A673 (cell line): Measurements from ENCODE around the gene ECI1. TPM values are rescaled to one million over a fixed set of nuclear protein-coding genes. Genes with fewer than 3 reads are reported as not detected.

ENCODE experiments used
- BruUV-seq: library from RNA; stranded (reverse); fragments of 400-500 nt; replicated peaks from 2 replicates; lab custom pipeline; 2021; lab: Mats Ljungman, UMichigan
- CTCF ChIA-PET: fragments of 300-600 bp; sonication (Branson Sonifier 250); formaldehyde crosslinking; loops from one replicate; lab custom pipeline; 2022; ENCODE audit warnings: antibody characterized with exemption; lab: Charles Lee
- POLR2A ChIA-PET: fragments of 300-600 bp; sonication (Branson Sonifier 250); formaldehyde crosslinking; loops from one replicate; lab custom pipeline; 2022; ENCODE audit warnings: antibody characterized with exemption; ENCODE audit not compliant: low non-redundant PET; lab: Charles Lee
- DNase-seq: peaks from one replicate; pipeline ENCODE4 v3.0.0-alpha.2; 2015; ENCODE audit warnings: low spot score
- H3K27ac ChIP-seq: fragments of 200-600 bp; sonication (generic); 2 replicates; pipeline ENCODE4 v1.5.1; 2016; ENCODE audit warnings: mixed run types, low read depth, mild to moderate bottlenecking, mixed read lengths, antibody characterized with exemption, low read length; ENCODE audit not compliant: poor library complexity, severe bottlenecking
- H3K27me3 ChIP-seq: fragments of 200-600 bp; sonication (generic); replicated peaks from 2 replicates; pipeline ENCODE4 v1.6.1; 2017; ENCODE audit warnings: mixed run types, low read depth, mild to moderate bottlenecking, mixed read lengths, antibody characterized with exemption, low read length; ENCODE audit not compliant: insufficient read depth, poor library complexity
- H3K36me3 ChIP-seq: fragments of 200-600 bp; sonication (generic); 2 replicates; pipeline ENCODE4 v1.6.1; 2016; ENCODE audit warnings: mixed run types, mild to moderate bottlenecking, mixed read lengths, antibody characterized with exemption, low read length; ENCODE audit not compliant: insufficient read depth, poor library complexity, severe bottlenecking
- H3K4me1 ChIP-seq: fragments of 200-600 bp; sonication (generic); 2 replicates; pipeline ENCODE4 v1.6.1; 2017; ENCODE audit warnings: mixed run types, mild to moderate bottlenecking, mixed read lengths, antibody characterized with exemption, low read length; ENCODE audit not compliant: insufficient read depth, poor library complexity, severe bottlenecking
- H3K4me3 ChIP-seq: fragments of 200-600 bp; sonication (generic); 2 replicates; pipeline ENCODE4 v1.5.1; 2016; ENCODE audit warnings: low read depth, mixed run types, mild to moderate bottlenecking, mixed read lengths, low read length; ENCODE audit not compliant: poor library complexity, severe bottlenecking
- H3K9me3 ChIP-seq: fragments of 200-600 bp; sonication (generic); 2 replicates; pipeline ENCODE4 v1.6.1; 2016; ENCODE audit warnings: mixed run types, low read depth, mild to moderate bottlenecking, mixed read lengths, antibody characterized with exemption, low read length; ENCODE audit not compliant: poor library complexity, severe bottlenecking
- CTCF ChIP-seq: fragments of 300-800, 200-600 bp; sonication (generic); conservative IDR thresholded peaks from 2 replicates; pipeline ENCODE4 v1.5.1; 2017; ENCODE audit warnings: low read depth, mild to moderate bottlenecking, antibody characterized with exemption, low read length, moderate library complexity, mixed read lengths
- EZH2 ChIP-seq: fragments of 200-600 bp; sonication (generic); IDR thresholded peaks from 2 replicates; pipeline ENCODE4 v1.6.1; 2017; ENCODE audit warnings: borderline replicate concordance, low read depth, mild to moderate bottlenecking, mixed read lengths, antibody characterized with exemption, low read length; ENCODE audit not compliant: poor library complexity, severe bottlenecking
- intact Hi-C: fragments of 100-400 bp; cut with micrococcal nuclease; formaldehyde crosslinking; loops from one replicate; pipeline ENCODE4 v1.10.0; 2022; ENCODE audit not compliant: unreplicated experiment
- total RNA-seq: library from RNA; stranded (reverse); gene quantifications from 2 replicates; pipeline ENCODE4 v1.2.3, GENCODE V29; 2021

ECI1 gene
- total RNA-seq, 1 experiment from 2014 or later, result 55.3 TPM

DNA sequence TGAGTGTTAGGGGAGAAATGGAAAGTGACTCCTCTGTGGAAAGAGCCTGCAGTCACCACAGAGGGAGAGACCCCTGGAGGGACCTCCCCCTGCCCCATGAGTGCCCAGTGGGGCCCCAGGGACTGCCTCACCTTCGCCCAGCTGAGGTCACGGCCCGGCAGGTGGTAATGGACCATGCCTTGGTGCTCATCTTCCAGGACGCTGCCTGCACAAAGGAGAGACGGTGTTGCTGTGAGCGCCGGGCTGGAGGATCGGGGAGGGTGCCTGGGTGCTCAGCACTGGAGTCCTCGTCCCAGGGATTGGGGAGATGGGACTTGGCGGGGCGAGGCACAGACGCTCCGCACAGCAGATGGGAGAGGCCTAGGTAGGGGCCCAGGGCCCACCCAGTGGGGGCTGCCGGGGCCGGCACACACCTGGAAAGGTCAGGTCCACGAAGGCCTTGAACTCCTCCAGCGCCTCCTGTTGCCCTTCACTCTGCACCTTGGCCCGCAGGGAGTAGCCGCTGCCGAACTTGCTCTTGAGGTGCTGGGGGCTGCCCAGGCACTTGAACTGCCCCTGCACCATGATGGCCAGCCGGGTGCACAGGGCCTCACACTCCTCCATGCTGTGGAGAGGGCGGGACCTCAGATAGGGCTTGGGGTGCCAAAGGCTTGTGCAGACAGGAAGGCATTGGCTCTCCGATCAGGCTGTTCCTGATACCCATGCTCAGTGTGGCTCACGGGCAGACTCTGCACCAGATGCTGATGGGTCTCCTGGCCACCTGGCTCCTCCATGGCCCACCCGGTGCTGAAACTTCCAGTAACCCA, 26.3 kb upstream of the ECI1 start:
- CTCF ChIA-PET, result no interaction called here
- BruUV-seq, result no TSS peak
- Histone ChIP-seq H3K27ac (no peak overlapping the region), H3K9me3 (no peaks in the 10 kb centered on the region), H3K4me1 (no peaks in the 10 kb centered on the region), H3K4me3 (no peak overlapping the region), H3K27me3 (no peaks in the 10 kb centered on the region), H3K36me3 (no peaks in the 10 kb centered on the region)
- intact Hi-C loops, result no loop called here
- POLR2A ChIA-PET, result no interaction called here
- TF ChIP-seq CTCF (no peak), EZH2 (no peak)
- DNase-seq, result no peak

DNA sequence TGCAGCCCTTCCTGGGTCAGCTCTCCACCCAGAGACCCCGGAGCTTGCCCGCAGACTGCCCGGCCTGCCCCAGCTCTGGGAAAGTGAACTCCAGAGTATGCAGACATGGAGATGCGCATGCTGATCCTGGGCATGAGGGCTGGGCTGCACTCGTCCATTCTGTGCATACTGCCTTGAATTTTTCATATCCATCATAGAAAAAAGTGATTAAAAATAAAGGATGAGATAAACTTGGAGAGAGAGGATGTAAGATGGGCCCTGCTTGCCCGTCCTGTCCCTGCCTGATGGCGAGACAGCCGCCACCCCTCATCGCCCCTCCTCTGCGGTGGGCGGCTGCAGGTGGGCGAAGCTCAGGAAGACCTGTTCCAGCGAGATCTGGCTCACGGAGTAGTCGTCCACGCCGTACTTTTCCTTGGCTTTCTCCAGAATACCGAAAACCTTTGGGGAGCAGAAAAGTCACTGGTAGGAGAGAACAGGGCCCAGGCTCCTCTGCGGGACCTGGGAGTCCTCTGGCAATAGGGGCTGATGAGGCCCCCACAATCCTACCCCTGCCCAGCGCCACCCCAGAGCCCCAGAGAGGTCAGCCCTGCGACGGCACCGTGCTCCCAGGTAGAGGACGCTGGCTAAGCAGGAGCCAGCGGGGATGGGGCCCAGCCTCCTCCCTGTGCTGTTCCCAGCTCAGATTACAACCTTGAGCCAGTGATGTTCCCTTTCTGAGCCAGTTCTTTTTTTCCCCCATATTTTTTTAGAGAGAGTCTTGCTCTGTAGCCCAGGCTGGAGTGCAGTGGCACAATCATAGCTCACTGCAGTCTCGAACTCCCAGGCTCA, 25.2 kb upstream of the ECI1 start:
- ChIA-PET CTCF (no interaction called here), POLR2A (interaction anchor here (0.6 kb wide), 1 partner anchor 25 kb away, joined by 3 read pairs; the partner anchor contains the start of gene ECI1)
- no TSS peak for BruUV-seq

More for the DNA sequence above, 25.2 kb upstream of the ECI1 start:
- no peak for TF ChIP-seq EZH2
- no peak for TF ChIP-seq CTCF
- Histone ChIP-seq H3K4me3 (no peak overlapping the region), H3K36me3 (no peaks in the 10 kb centered on the region), H3K9me3 (no peaks in the 10 kb centered on the region), H3K4me1 (no peaks in the 10 kb centered on the region), H3K27ac (no peak overlapping the region), H3K27me3 (no peaks in the 10 kb centered on the region)
- intact Hi-C loops, result no loop called here
- DNase-seq, result no peak
